SK-N-SH (cell line): ENCODE results near the gene GABRG3. TPM values are rescaled to one million over a fixed set of nuclear protein-coding genes. Genes with fewer than 3 reads are reported as not detected.

Source experiments
- CTCF ChIA-PET: fragments of 300-600, 350-600 bp; formaldehyde crosslinking; extraction: SDS; loops from one replicate; lab custom pipeline; 2021; lab: Yijun Ruan, JAX
- POLR2A ChIA-PET: fragments of 350-600 bp; sonication (Branson Sonifier 250); formaldehyde crosslinking; extraction: SDS; loops from one replicate; lab custom pipeline; 2020; ENCODE audit warnings: antibody characterized with exemption, inconsistent platforms; lab: Yijun Ruan, JAX
- DNase-seq: peaks from one replicate; pipeline ENCODE4 v3.0.0; 2012
- H2AFZ ChIP-seq: fragments of 200-600 bp; sonication (generic); 2 replicates; pipeline ENCODE4 v1.8.1; 2016; ENCODE audit warnings: antibody characterized with exemption, mild to moderate bottlenecking, low read depth
- H3F3A ChIP-seq: fragments of 200-600 bp; sonication (generic); replicated peaks from 2 replicates; pipeline ENCODE3; 2016; ENCODE audit warnings: antibody characterized with exemption, mild to moderate bottlenecking; ENCODE audit not compliant: insufficient read depth
- H3K27ac ChIP-seq, 2 experiments: fragments of 200-500 bp in 1 of 2; fragments of 200-600 bp in 1 of 2; sonication (Bioruptor generic) in 1 of 2; sonication (generic), shearing (Covaris generic) in 1 of 2; 2 replicates each; pipeline versions ENCODE4 v1.5.1 to v1.6.1; 2014 to 2016; ENCODE audit warnings: low read depth in 2 of 2, inconsistent platforms in 1 of 2, low read length in 1 of 2, mild to moderate bottlenecking in 1 of 2, mixed read lengths in 1 of 2
- H3K27me3 ChIP-seq: fragments of 200-600 bp; sonication (generic), shearing (Covaris generic); 2 replicates; pipeline ENCODE4 v1.6.1; 2016; ENCODE audit warnings: mixed run types; ENCODE audit not compliant: insufficient read depth
- H3K36me3 ChIP-seq, 2 experiments: fragments of 200-500 bp in 1 of 2; fragments of 200-600 bp in 1 of 2; sonication (Bioruptor generic) in 1 of 2; sonication (generic) in 1 of 2; replicated peaks in 1 of 2; 2 replicates each; pipeline versions ENCODE3 to v1.5.1; 2014 to 2016; ENCODE audit warnings: low read length in 1 of 2, mild to moderate bottlenecking in 1 of 2; ENCODE audit not compliant: insufficient read depth in 2 of 2, control insufficient read depth in 1 of 2
- H3K4me1 ChIP-seq, 2 experiments: fragments of 200-500 bp in 1 of 2; fragments of 200-600 bp in 1 of 2; sonication (Bioruptor generic) in 1 of 2; sonication (generic), shearing (Covaris generic) in 1 of 2; 2 replicates each; pipeline versions ENCODE4 v1.5.1 to v1.6.1; 2014 to 2016; ENCODE audit warnings: low read depth in 1 of 2, low read length in 1 of 2, mixed run types in 1 of 2; ENCODE audit not compliant: insufficient read depth in 2 of 2, control insufficient read depth in 1 of 2
- H3K4me2 ChIP-seq: fragments of 200-600 bp; sonication (generic), shearing (Covaris generic); 2 replicates; pipeline ENCODE4 v1.6.1; 2017; ENCODE audit warnings: mixed run types
- H3K4me3 ChIP-seq, 2 experiments: fragments of 200-500 bp in 1 of 2; fragments of 200-600 bp in 1 of 2; sonication (Bioruptor generic) in 1 of 2; sonication (generic), shearing (Covaris generic) in 1 of 2; 2 replicates each; pipeline versions ENCODE4 v1.5.1 to v1.8.1; 2014 to 2016; ENCODE audit warnings: low read depth in 2 of 2, inconsistent platforms in 1 of 2, low read length in 1 of 2, mild to moderate bottlenecking in 1 of 2, mixed read lengths in 1 of 2, moderate library complexity in 1 of 2
- H3K79me2 ChIP-seq: fragments of 200-600 bp; sonication (generic); 2 replicates; pipeline ENCODE4 v1.8.1; 2017; ENCODE audit warnings: mild to moderate bottlenecking; ENCODE audit not compliant: insufficient read depth
- H3K9ac ChIP-seq: fragments of 200-600 bp; sonication (generic); 2 replicates; pipeline ENCODE4 v1.6.1; 2017; ENCODE audit warnings: mixed run types
- H3K9me2 ChIP-seq: fragments of 200-600 bp; sonication (generic); 2 replicates; pipeline ENCODE4 v1.6.1; 2017; ENCODE audit warnings: mixed run types
- H3K9me3 ChIP-seq: fragments of 200-600 bp; sonication (generic); 2 replicates; pipeline ENCODE4 v1.6.1; 2017; ENCODE audit warnings: mixed run types, mild to moderate bottlenecking, moderate library complexity
- H4K20me1 ChIP-seq: fragments of 200-600 bp; sonication (generic); 2 replicates; pipeline ENCODE4 v1.6.1; 2017; ENCODE audit warnings: mild to moderate bottlenecking, mixed run types; ENCODE audit not compliant: insufficient read depth
- EP300 ChIP-seq, 2 experiments: IDR thresholded peaks; 2 replicates each; pipeline versions ENCODE4 v1.4.0 to v1.6.1; 2012; ENCODE audit warnings: borderline replicate concordance in 1 of 2, low read depth in 1 of 2, low read length in 1 of 2
- FOSL2 ChIP-seq: IDR thresholded peaks from 2 replicates; pipeline ENCODE4 v1.4.0; 2012; ENCODE audit warnings: low read depth, mild to moderate bottlenecking, moderate library complexity, borderline replicate concordance
- FOXM1 ChIP-seq: IDR thresholded peaks from 2 replicates; pipeline ENCODE4 v1.4.0; 2012; ENCODE audit warnings: low read depth, mild to moderate bottlenecking
- GATA2 ChIP-seq: sonication (generic); formaldehyde crosslinking; IDR thresholded peaks from 2 replicates; pipeline ENCODE4 v1.5.0; 2020; ENCODE audit warnings: mild to moderate bottlenecking, missing genetic modification reagents
- JUND ChIP-seq: IDR thresholded peaks from 2 replicates; pipeline ENCODE4 v1.4.0; 2012
- MEF2A ChIP-seq: IDR thresholded peaks from 2 replicates; pipeline ENCODE4 v1.4.0; 2012; ENCODE audit warnings: low read depth, borderline replicate concordance
- NFIC ChIP-seq: IDR thresholded peaks from 2 replicates; pipeline ENCODE4 v1.4.0; 2012; ENCODE audit warnings: borderline replicate concordance
- NRF1 ChIP-seq: IDR thresholded peaks from 2 replicates; pipeline ENCODE4 v1.6.1; 2012; ENCODE audit warnings: low read depth, mild to moderate bottlenecking, low read length
- RCOR1 ChIP-seq: fragments of 150-350 bp; IDR thresholded peaks from 2 replicates; pipeline ENCODE4 v1.6.1; 2017; ENCODE audit warnings: antibody characterized with exemption, low read length
- RFX5 ChIP-seq: IDR thresholded peaks from 2 replicates; pipeline ENCODE4 v1.6.1; 2012; ENCODE audit warnings: mild to moderate bottlenecking, improper control_type of control experiment, low read length
- SIN3A ChIP-seq: IDR thresholded peaks from 2 replicates; pipeline ENCODE4 v1.6.1; 2012; ENCODE audit warnings: low read depth, mild to moderate bottlenecking, low read length, moderate library complexity, borderline replicate concordance
- TAF1 ChIP-seq: IDR thresholded peaks from 2 replicates; pipeline ENCODE4 v1.6.1; 2012; ENCODE audit warnings: low read depth, mild to moderate bottlenecking, low read length, moderate library complexity, borderline replicate concordance
- TCF12 ChIP-seq: IDR thresholded peaks from 2 replicates; pipeline ENCODE4 v1.4.0; 2012
- TEAD4 ChIP-seq: IDR thresholded peaks from 2 replicates; pipeline ENCODE4 v1.4.0; 2012; ENCODE audit warnings: mild to moderate bottlenecking, borderline replicate concordance; ENCODE audit not compliant: insufficient read depth
- YY1 ChIP-seq: IDR thresholded peaks from 2 replicates; pipeline ENCODE4 v1.4.0; 2012; ENCODE audit warnings: low read depth, mild to moderate bottlenecking
- WGBS: methylation state at CpG from one replicate; pipeline ENCODE4 v1.1.6; 2017; ENCODE audit warnings: low lambda C conversion rate; 5-methylcytosine and 5-hydroxymethylcytosine counted together
- polyA plus RNA-seq, 3 experiments: library from polyadenylated mRNA; depleted of rRNA; stranded (reverse); fragments of >200 nt; gene quantifications; 2 replicates each; pipeline ENCODE4 v1.2.3, GENCODE V29; 2012
- TF ChIP-seq, protein P1 (sequence below): IDR thresholded peaks from 2 replicates; pipeline ENCODE4 v1.4.0; 2012; ENCODE audit warnings: low read depth, borderline replicate concordance
- TF ChIP-seq, protein P2 (sequence below): IDR thresholded peaks from 2 replicates; pipeline ENCODE4 v1.4.0; 2012; ENCODE audit warnings: low read depth, borderline replicate concordance
- TF ChIP-seq, protein P3 (sequence below): IDR thresholded peaks from 2 replicates; pipeline ENCODE4 v1.6.1; 2012; ENCODE audit warnings: mild to moderate bottlenecking, low read depth, low read length, moderate library complexity

GABRG3 gene
- polyA plus RNA-seq, 1 of the 3 experiments (the other 2 are of a cell fraction), result not detected

DNA sequence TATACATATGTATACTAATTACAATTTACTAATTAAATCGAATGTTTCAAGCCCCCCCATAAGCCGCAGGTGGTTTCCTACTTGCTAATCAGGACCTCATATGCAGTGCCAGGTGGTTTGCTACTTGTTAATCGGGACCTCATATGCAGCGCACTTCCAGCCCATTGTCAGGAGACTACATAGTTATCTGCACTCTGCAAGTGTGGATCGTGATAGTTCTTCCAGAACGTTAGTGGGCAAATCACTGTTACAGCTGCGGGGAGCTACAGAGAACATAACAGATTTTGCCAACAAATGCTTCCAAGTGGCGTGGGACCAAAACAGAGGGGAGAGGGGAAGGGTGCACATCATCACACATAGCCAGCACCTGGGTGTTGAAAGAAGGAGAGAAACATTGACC, 558.4 kb downstream of the GABRG3 start (continued):
- TF ChIP-seq SIN3A (no peak), TCF12 (no peak), MEF2A (no peak), NRF1 (no peak), YY1 (no peak), FOSL2 (no peak), GATA2 (no peak), TEAD4 (no peak)

DNA sequence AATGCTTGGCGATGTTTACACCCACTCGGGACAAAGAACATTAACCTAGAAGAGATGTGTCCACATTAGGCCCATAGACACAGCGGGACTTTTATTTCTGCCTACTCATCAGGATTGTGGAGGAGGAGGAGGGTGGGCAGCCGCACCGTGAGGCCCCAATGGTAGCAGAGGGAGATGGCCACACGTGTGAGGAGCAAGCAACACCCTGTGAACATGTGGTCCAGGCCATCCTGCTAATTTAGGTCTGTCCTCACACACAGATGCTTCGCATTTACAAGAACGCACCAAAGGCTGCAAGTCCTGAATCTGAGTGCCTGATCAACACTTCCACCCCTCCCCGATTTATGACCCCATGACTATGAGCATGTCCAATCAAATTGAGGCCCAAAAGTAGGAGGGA, 560.0 kb downstream of the GABRG3 start:
- POLR2A ChIA-PET, result no interaction called here
- no peaks in the 10 kb centered on the region for H3K79me2 ChIP-seq
- no peaks in the 10 kb centered on the region for H3K9me2 ChIP-seq
- no peak overlapping the region for H3K4me3 ChIP-seq
- no peak for DNase-seq
- H3K4me1 ChIP-seq, result peaks cover 0 to 3% of the 10 kb centered on the region in 2 experiments; a peak in 1 of 4 replicates
- no peak overlapping the region for H3K27ac ChIP-seq
- no peaks in the 10 kb centered on the region for H3K36me3 ChIP-seq
- TF ChIP-seq FOSL2 (no peak), SIN3A (no peak), NFIC (no peak), RCOR1 (no peak), TCF12 (no peak), TAF1 (no peak), GATA2 (no peak), RFX5 (no peak), JUND (no peak), FOXM1 (no peak), EP300 (IDR thresholded peaks at IDR 0.05; ENCODE audit: borderline replicate concordance in 1 of 2, low read depth in 1 of 2, low read length in 1 of 2) (no peak)
- TF ChIP-seq, protein P1, sequence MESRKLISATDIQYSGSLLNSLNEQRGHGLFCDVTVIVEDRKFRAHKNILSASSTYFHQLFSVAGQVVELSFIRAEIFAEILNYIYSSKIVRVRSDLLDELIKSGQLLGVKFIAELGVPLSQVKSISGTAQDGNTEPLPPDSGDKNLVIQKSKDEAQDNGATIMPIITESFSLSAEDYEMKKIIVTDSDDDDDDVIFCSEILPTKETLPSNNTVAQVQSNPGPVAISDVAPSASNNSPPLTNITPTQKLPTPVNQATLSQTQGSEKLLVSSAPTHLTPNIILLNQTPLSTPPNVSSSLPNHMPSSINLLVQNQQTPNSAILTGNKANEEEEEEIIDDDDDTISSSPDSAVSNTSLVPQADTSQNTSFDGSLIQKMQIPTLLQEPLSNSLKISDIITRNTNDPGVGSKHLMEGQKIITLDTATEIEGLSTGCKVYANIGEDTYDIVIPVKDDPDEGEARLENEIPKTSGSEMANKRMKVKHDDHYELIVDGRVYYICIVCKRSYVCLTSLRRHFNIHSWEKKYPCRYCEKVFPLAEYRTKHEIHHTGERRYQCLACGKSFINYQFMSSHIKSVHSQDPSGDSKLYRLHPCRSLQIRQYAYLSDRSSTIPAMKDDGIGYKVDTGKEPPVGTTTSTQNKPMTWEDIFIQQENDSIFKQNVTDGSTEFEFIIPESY, result no peak
- TF ChIP-seq, protein P2, sequence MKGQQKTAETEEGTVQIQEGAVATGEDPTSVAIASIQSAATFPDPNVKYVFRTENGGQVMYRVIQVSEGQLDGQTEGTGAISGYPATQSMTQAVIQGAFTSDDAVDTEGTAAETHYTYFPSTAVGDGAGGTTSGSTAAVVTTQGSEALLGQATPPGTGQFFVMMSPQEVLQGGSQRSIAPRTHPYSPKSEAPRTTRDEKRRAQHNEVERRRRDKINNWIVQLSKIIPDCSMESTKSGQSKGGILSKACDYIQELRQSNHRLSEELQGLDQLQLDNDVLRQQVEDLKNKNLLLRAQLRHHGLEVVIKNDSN, result no peak
- TF ChIP-seq, protein P3, sequence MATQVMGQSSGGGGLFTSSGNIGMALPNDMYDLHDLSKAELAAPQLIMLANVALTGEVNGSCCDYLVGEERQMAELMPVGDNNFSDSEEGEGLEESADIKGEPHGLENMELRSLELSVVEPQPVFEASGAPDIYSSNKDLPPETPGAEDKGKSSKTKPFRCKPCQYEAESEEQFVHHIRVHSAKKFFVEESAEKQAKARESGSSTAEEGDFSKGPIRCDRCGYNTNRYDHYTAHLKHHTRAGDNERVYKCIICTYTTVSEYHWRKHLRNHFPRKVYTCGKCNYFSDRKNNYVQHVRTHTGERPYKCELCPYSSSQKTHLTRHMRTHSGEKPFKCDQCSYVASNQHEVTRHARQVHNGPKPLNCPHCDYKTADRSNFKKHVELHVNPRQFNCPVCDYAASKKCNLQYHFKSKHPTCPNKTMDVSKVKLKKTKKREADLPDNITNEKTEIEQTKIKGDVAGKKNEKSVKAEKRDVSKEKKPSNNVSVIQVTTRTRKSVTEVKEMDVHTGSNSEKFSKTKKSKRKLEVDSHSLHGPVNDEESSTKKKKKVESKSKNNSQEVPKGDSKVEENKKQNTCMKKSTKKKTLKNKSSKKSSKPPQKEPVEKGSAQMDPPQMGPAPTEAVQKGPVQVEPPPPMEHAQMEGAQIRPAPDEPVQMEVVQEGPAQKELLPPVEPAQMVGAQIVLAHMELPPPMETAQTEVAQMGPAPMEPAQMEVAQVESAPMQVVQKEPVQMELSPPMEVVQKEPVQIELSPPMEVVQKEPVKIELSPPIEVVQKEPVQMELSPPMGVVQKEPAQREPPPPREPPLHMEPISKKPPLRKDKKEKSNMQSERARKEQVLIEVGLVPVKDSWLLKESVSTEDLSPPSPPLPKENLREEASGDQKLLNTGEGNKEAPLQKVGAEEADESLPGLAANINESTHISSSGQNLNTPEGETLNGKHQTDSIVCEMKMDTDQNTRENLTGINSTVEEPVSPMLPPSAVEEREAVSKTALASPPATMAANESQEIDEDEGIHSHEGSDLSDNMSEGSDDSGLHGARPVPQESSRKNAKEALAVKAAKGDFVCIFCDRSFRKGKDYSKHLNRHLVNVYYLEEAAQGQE, result no peak
- TF ChIP-seq, all 33 proteins: peak for 0
- no peak overlapping the region for H3K9ac ChIP-seq
- H3K27me3 ChIP-seq, result no peaks in the 10 kb centered on the region
- H3F3A ChIP-seq, result no peaks in the 10 kb centered on the region
- no peak overlapping the region for H2AFZ ChIP-seq
- H3K4me2 ChIP-seq, result no peak overlapping the region
- 33% methylated on average over 8 of the region's 9 CpGs for WGBS
- H4K20me1 ChIP-seq, result no peaks in the 10 kb centered on the region
- H3K9me3 ChIP-seq, result no peaks in the 10 kb centered on the region
- CTCF ChIA-PET, result no interaction called here
